CD4-positive, alpha-beta T cell treated with Interferon gamma for 1 hour (primary cell): ENCODE measurements around the gene GNPDA1.

ENCODE experiments used
- DNase-seq: peaks from one replicate; pipeline ENCODE4 v3.0.0-alpha.2; 2020

GNPDA1 gene

GRCh38 chr5:141951332-141951781, 61.5 kb downstream of the GNPDA1 start:
- no peak for DNase-seq
